Measurements from ENCODE around the gene PLVAP. TPM values are rescaled to one million over a fixed set of nuclear protein-coding genes. Genes with fewer than 3 reads are reported as not detected.
A peak's percentile ranks its signal among the peaks of the same experiment; 100 is the strongest.

Gene PLVAP
- total and polyA plus RNA-seq, 5 donors from 2014 or later = not detected

GRCh38 chr19:17419154-17419620 is 42.0 kb upstream of the PLVAP start:
- peak overlapping the region; percentile 92 to 98 (median 94) for H3K4me3 Mint-ChIP-seq
- ATAC-seq (ENCODE audit: low read depth in 2 of 2) (no peak), DNase-seq (no peak)
- no peaks in the 10 kb centered on the region for H3K9me3 ChIP-seq (ENCODE audit: control insufficient read depth in 2 of 2, low read length in 2 of 2)
- peaks cover 17% of the 10 kb centered on the region for H3K36me3 Mint-ChIP-seq
- peaks cover 9% of the 10 kb centered on the region for H3K36me3 ChIP-seq (ENCODE audit: control insufficient read depth, insufficient read depth, low read length)
- no peaks in the 10 kb centered on the region for H3K27me3 ChIP-seq (ENCODE audit: control insufficient read depth, insufficient read depth, low read length)
- H3K9me3 Mint-ChIP-seq = no peaks in the 10 kb centered on the region
- peaks cover 0 to 21% (median 8%) of the 10 kb centered on the region in 4 donors for H3K4me1 Mint-ChIP-seq
- H3K4me1 ChIP-seq (ENCODE audit: control insufficient read depth, insufficient read depth, low read length, poor library complexity, severe bottlenecking) = peaks cover 16% of the 10 kb centered on the region
- peak overlapping the region in 2 of 3 donors; percentile 92 to 96 for H3K27ac Mint-ChIP-seq
- H3K27me3 Mint-ChIP-seq = no peaks in the 10 kb centered on the region
- peak overlapping the region; percentile 81 for H3K4me3 ChIP-seq (ENCODE audit: low read depth, low read length)
- peak overlapping the region; percentile 70 for H3K27ac ChIP-seq (ENCODE audit: insufficient read depth, low read length, poor library complexity, severe bottlenecking)

- H3K36me3 ChIP-seq (ENCODE audit: control insufficient read depth, insufficient read depth, low read length) = peaks cover 14% of the 10 kb centered on the region
- peak overlapping the region; percentile 92 to 98 (median 94) for H3K4me3 Mint-ChIP-seq
- H3K9me3 Mint-ChIP-seq = no peaks in the 10 kb centered on the region
- H3K4me3 ChIP-seq (ENCODE audit: low read depth, low read length) = peak overlapping the region; percentile 81
- H3K27ac Mint-ChIP-seq = peak overlapping the region in 2 of 3 donors; percentile 92 to 96
- H3K4me1 Mint-ChIP-seq = peaks cover 0 to 19% (median 8%) of the 10 kb centered on the region in 4 donors
- H3K36me3 Mint-ChIP-seq = peaks cover 17% of the 10 kb centered on the region
- peaks cover 16% of the 10 kb centered on the region for H3K4me1 ChIP-seq (ENCODE audit: control insufficient read depth, insufficient read depth, low read length, poor library complexity, severe bottlenecking)
- DNase-seq (no peak), ATAC-seq (ENCODE audit: low read depth in 2 of 2) (no peak)
- no peaks in the 10 kb centered on the region for H3K27me3 ChIP-seq (ENCODE audit: control insufficient read depth, insufficient read depth, low read length)
- no peaks in the 10 kb centered on the region for H3K9me3 ChIP-seq (ENCODE audit: control insufficient read depth in 2 of 2, low read length in 2 of 2)
- H3K27ac ChIP-seq (ENCODE audit: insufficient read depth, low read length, poor library complexity, severe bottlenecking) = no peak overlapping the region
- H3K27me3 Mint-ChIP-seq = no peaks in the 10 kb centered on the region
Observed at GRCh38 chr19:17418710-17419109, 41.6 kb upstream of the PLVAP start.

- H3K27me3 Mint-ChIP-seq = no peaks in the 10 kb centered on the region
- H3K36me3 Mint-ChIP-seq = peaks cover 24% of the 10 kb centered on the region
- H3K36me3 ChIP-seq (ENCODE audit: control insufficient read depth, insufficient read depth, low read length) = peaks cover 33% of the 10 kb centered on the region
- DNase-seq = no peak
- peak overlapping the region in 2 of 4 donors; percentile 15 to 44 for H3K4me3 Mint-ChIP-seq
- H3K27ac Mint-ChIP-seq = no peak overlapping the region
- H3K4me3 ChIP-seq (ENCODE audit: low read depth, low read length) = no peak overlapping the region
- no peaks in the 10 kb centered on the region for H3K9me3 ChIP-seq (ENCODE audit: control insufficient read depth in 2 of 2, low read length in 2 of 2)
- ATAC-seq (ENCODE audit: low read depth in 2 of 2) = no peak
- H3K9me3 Mint-ChIP-seq = no peaks in the 10 kb centered on the region
- H3K4me1 ChIP-seq (ENCODE audit: control insufficient read depth, insufficient read depth, low read length, poor library complexity, severe bottlenecking) = peaks cover 8% of the 10 kb centered on the region
- H3K27me3 ChIP-seq (ENCODE audit: control insufficient read depth, insufficient read depth, low read length) = no peaks in the 10 kb centered on the region
- peaks cover 0 to 16% (median 10%) of the 10 kb centered on the region in 4 donors for H3K4me1 Mint-ChIP-seq
- no peak overlapping the region for H3K27ac ChIP-seq (ENCODE audit: insufficient read depth, low read length, poor library complexity, severe bottlenecking)
Observed at GRCh38 chr19:17415121-17415520, 38.0 kb upstream of the PLVAP start.

GRCh38 chr19:17414097-17414496 is 37.0 kb upstream of the PLVAP start:
- H3K27me3 ChIP-seq (ENCODE audit: control insufficient read depth, insufficient read depth, low read length) = no peaks in the 10 kb centered on the region
- H3K4me3 ChIP-seq (ENCODE audit: low read depth, low read length) = no peak overlapping the region
- H3K9me3 Mint-ChIP-seq = no peaks in the 10 kb centered on the region
- H3K27ac ChIP-seq (ENCODE audit: insufficient read depth, low read length, poor library complexity, severe bottlenecking) = no peak overlapping the region
- H3K4me3 Mint-ChIP-seq = no peak overlapping the region
- H3K36me3 ChIP-seq (ENCODE audit: control insufficient read depth, insufficient read depth, low read length) = peaks cover 33% of the 10 kb centered on the region
- H3K4me1 Mint-ChIP-seq = peaks cover 0 to 12% (median 6%) of the 10 kb centered on the region in 4 donors
- H3K36me3 Mint-ChIP-seq = peaks cover 24% of the 10 kb centered on the region
- H3K4me1 ChIP-seq (ENCODE audit: control insufficient read depth, insufficient read depth, low read length, poor library complexity, severe bottlenecking) = peaks cover 2% of the 10 kb centered on the region
- no peaks in the 10 kb centered on the region for H3K9me3 ChIP-seq (ENCODE audit: control insufficient read depth in 2 of 2, low read length in 2 of 2)
- no peaks in the 10 kb centered on the region for H3K27me3 Mint-ChIP-seq
- no peak for ATAC-seq (ENCODE audit: low read depth in 2 of 2)
- no peak overlapping the region for H3K27ac Mint-ChIP-seq
- no peak for DNase-seq

GRCh38 chr19:17411801-17412200 is 34.7 kb upstream of the PLVAP start:
- H3K4me1 Mint-ChIP-seq = peaks cover 6 to 22% (median 11%) of the 10 kb centered on the region in 4 donors
- no peaks in the 10 kb centered on the region for H3K27me3 ChIP-seq (ENCODE audit: control insufficient read depth, insufficient read depth, low read length)

GRCh38 chr19:17409990-17410389 is 32.8 kb upstream of the PLVAP start:
- Histone ChIP-seq H3K27me3 (ENCODE audit: control insufficient read depth, insufficient read depth, low read length) (no peaks in the 10 kb centered on the region), H3K4me1 (ENCODE audit: control insufficient read depth, insufficient read depth, low read length, poor library complexity, severe bottlenecking) (peaks cover 28% of the 10 kb centered on the region), H3K9me3 (ENCODE audit: control insufficient read depth in 2 of 2, low read length in 2 of 2) (no peaks in the 10 kb centered on the region), H3K4me3 (ENCODE audit: low read depth, low read length) (no peak overlapping the region), H3K36me3 (ENCODE audit: control insufficient read depth, insufficient read depth, low read length) (peaks cover 30% of the 10 kb centered on the region), H3K27ac (ENCODE audit: insufficient read depth, low read length, poor library complexity, severe bottlenecking) (no peak overlapping the region)
- Mint-ChIP-seq H3K27ac (peak overlapping the region in 1 of 3 donors; percentile 91), H3K27me3 (no peaks in the 10 kb centered on the region), H3K9me3 (no peaks in the 10 kb centered on the region), H3K4me1 (peaks cover 6 to 35% (median 11%) of the 10 kb centered on the region in 4 donors), H3K4me3 (peak overlapping the region in 3 of 4 donors; percentile 15 to 62 (median 54)), H3K36me3 (peaks cover 12% of the 10 kb centered on the region)
- ATAC-seq (ENCODE audit: low read depth in 2 of 2) = no peak
- no peak for DNase-seq

More at GRCh38 chr19:17411801-17412200, 34.7 kb upstream of the PLVAP start:
- peaks cover 11% of the 10 kb centered on the region for H3K4me1 ChIP-seq (ENCODE audit: control insufficient read depth, insufficient read depth, low read length, poor library complexity, severe bottlenecking)
- DNase-seq (no peak), ATAC-seq (ENCODE audit: low read depth in 2 of 2) (no peak)
- Mint-ChIP-seq H3K4me3 (peak overlapping the region in 1 of 4 donors; percentile 35), H3K36me3 (peaks cover 20% of the 10 kb centered on the region), H3K27ac (no peak overlapping the region), H3K27me3 (no peaks in the 10 kb centered on the region), H3K9me3 (no peaks in the 10 kb centered on the region)
- no peak overlapping the region for H3K27ac ChIP-seq (ENCODE audit: insufficient read depth, low read length, poor library complexity, severe bottlenecking)
- no peaks in the 10 kb centered on the region for H3K9me3 ChIP-seq (ENCODE audit: control insufficient read depth in 2 of 2, low read length in 2 of 2)
- no peak overlapping the region for H3K4me3 ChIP-seq (ENCODE audit: low read depth, low read length)
- peaks cover 33% of the 10 kb centered on the region for H3K36me3 ChIP-seq (ENCODE audit: control insufficient read depth, insufficient read depth, low read length)

- DNase-seq = no peak
- Mint-ChIP-seq H3K36me3 (no peaks in the 10 kb centered on the region), H3K27ac (peak overlapping the region; percentile 93 to 98 (median 94)), H3K27me3 (no peaks in the 10 kb centered on the region), H3K4me3 (peak overlapping the region; percentile 93 to 99 (median 94)), H3K9me3 (no peaks in the 10 kb centered on the region), H3K4me1 (peaks cover 10 to 50% (median 11%) of the 10 kb centered on the region in 4 donors)
- H3K27ac ChIP-seq (ENCODE audit: insufficient read depth, low read length, poor library complexity, severe bottlenecking) = peak overlapping the region; percentile 87
- no peaks in the 10 kb centered on the region for H3K27me3 ChIP-seq (ENCODE audit: control insufficient read depth, insufficient read depth, low read length)
- peaks cover 44% of the 10 kb centered on the region for H3K4me1 ChIP-seq (ENCODE audit: control insufficient read depth, insufficient read depth, low read length, poor library complexity, severe bottlenecking)
- H3K4me3 ChIP-seq (ENCODE audit: low read depth, low read length) = peak overlapping the region; percentile 90
- no peak for ATAC-seq (ENCODE audit: low read depth in 2 of 2)
- H3K9me3 ChIP-seq (ENCODE audit: control insufficient read depth in 2 of 2, low read length in 2 of 2) = no peaks in the 10 kb centered on the region
- H3K36me3 ChIP-seq (ENCODE audit: control insufficient read depth, insufficient read depth, low read length) = peaks cover 12% of the 10 kb centered on the region
Observed at GRCh38 chr19:17406887-17407196, 29.7 kb upstream of the PLVAP start.
